Heart left ventricle (tissue), 13 donors: ENCODE results near the gene MEX3B.

ENCODE experiments used
- CTCF ChIP-seq, 12 donors: fragments of 200-600 bp; sonication (generic) in 4 of 12; IDR thresholded peaks; one replicate each; pipeline versions ENCODE4 v1.5.0 to v1.8.0; 2018 to 2022; ENCODE audit warnings: antibody characterized with exemption in 12 of 12, mild to moderate bottlenecking in 5 of 12
- POLR2A ChIP-seq, 2 donors: fragments of 450-650 bp; IDR thresholded peaks; one replicate each; pipeline ENCODE4 v1.6.1; 2017; ENCODE audit warnings: antibody characterized with exemption in 2 of 2, mild to moderate bottlenecking in 2 of 2, moderate library complexity in 2 of 2
- donor health status: ischemic (EF 13 %, LVEDD 7.1; RV severe dilation, severe dysfunction).
- donor health status: DM: no; HTN: yes; CAD: no.
- donor health status: DM: no; HTN: no; CAD: no.
- donor health status: ischemic (EF 25% LVEDD 6.9; RV normal size, moderate dysfunction).
- donor health status: ischemic (EF 25% LVEDD 5.7; RV mildly dilated, moderate dysfunction).
- donor health status: ischemic (EF 35%, LVEDD 5.7; RV mildly dilated, moderate dysfunction).
- donor health status: nonischemic (EF 11% LVEDD 7.7; RV severe dilation, severe dysfunction).
- donor health status: DM: yes; HTN: yes; CAD: no.
- donor health status: PGD.
- donor health status: ischemic (EF 29% LVEDD 5.4; RV normal size, mild dysfunction).
- donor health status: nonischemic (EF 23%, LVEDD 6.1; RV moderate dilation, normal function).

DNA sequence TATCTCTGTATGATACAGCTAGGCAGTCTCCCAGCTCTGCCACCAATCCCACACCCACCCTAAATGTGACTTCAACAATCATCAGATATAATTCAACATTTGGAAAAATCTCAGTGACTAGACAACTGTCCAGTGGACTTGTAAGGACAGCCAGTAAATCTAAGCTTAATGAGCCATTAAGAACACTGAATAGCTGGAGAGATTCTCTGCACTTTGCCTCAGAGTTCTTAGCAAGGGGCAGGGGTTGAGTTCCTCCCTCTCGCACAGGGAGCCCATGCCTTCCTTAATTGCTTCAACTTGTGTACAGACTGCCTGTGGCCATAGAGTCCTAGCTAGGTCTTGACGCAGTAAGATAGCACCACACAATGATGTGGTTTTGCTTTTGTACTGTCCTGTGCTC is 15.6 kb downstream of the MEX3B start:
- TF ChIP-seq CTCF (IDR thresholded peaks at IDR 0.05) = no peak
- no peak for TF ChIP-seq POLR2A (IDR thresholded peaks at IDR 0.05)
